Astrocyte (in vitro differentiated cells and primary cell): ENCODE results near the gene ITPK1.

Experiments used
- EZH2 ChIP-seq: IDR thresholded peaks from 2 replicates; pipeline ENCODE4 v1.6.1; 2012; ENCODE audit warnings: mild to moderate bottlenecking, low read length, inconsistent platforms; ENCODE audit not compliant: insufficient read depth
- TF ChIP-seq, protein P1 (sequence below): IDR thresholded peaks from 2 replicates; pipeline ENCODE4 v1.5.1; 2011; ENCODE audit warnings: low read depth, mild to moderate bottlenecking, inconsistent platforms, low read length, moderate library complexity; ENCODE audit not compliant: insufficient read depth

DNA sequence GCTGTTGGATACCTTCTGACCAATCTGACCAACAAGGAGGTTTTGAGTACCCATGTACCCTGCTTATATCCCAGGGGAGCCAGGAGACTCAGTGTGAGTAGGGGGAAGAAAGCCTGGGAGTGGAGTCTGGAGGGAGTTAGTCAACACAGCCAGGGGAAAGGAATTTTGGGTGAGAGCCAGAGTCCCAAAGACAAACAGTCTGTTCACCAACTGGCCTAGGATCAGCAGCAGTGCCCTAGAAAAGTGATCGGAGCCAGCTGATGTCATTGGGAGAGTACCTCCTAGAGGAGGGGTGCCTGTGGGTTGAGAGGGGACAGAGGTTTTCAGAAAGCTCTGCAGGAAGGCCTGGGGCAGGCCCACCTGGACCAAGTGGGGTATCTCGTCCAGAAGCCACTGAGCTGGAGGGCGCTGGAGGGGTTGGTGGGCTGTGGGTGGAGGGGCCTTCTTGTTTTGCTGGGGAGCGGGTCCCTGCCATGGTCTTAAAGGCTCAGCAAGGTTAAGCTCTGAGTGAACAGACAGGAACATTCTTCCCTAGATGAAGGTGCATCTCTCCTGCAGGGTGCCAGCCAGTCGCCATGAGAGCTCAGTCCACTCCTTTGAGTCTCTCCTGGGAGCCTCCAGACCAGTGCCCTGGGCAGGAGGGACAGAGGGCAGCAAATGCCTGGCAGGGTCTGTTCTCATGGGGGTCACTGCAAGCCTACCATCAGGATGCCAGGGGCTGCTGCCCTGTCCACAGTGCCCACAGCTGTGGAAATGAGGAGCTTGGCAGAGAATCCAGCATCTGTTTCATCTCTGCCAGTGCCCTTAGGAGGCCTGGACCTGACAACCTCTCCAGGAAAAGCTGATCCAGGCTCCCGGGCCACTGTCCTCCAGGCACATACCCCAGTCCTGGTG lies 129.2 kb downstream of the ITPK1 start:
- TF ChIP-seq, protein P1, sequence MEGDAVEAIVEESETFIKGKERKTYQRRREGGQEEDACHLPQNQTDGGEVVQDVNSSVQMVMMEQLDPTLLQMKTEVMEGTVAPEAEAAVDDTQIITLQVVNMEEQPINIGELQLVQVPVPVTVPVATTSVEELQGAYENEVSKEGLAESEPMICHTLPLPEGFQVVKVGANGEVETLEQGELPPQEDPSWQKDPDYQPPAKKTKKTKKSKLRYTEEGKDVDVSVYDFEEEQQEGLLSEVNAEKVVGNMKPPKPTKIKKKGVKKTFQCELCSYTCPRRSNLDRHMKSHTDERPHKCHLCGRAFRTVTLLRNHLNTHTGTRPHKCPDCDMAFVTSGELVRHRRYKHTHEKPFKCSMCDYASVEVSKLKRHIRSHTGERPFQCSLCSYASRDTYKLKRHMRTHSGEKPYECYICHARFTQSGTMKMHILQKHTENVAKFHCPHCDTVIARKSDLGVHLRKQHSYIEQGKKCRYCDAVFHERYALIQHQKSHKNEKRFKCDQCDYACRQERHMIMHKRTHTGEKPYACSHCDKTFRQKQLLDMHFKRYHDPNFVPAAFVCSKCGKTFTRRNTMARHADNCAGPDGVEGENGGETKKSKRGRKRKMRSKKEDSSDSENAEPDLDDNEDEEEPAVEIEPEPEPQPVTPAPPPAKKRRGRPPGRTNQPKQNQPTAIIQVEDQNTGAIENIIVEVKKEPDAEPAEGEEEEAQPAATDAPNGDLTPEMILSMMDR, result no peak
- no peak for TF ChIP-seq EZH2
